Glomerular visceral epithelial cell (primary cell): ENCODE results near the gene LRRK1.
"Not testable (repeated sequence)": the region's sequence is repeated elsewhere in the genome, so short reads cannot be mapped to it uniquely, and the experiment has no call there.

Experiments
- DNase-seq: peaks from one replicate; pipeline ENCODE4 v3.0.0-alpha.2; 2016; ENCODE audit errors: extremely low spot score

Gene LRRK1

DNA sequence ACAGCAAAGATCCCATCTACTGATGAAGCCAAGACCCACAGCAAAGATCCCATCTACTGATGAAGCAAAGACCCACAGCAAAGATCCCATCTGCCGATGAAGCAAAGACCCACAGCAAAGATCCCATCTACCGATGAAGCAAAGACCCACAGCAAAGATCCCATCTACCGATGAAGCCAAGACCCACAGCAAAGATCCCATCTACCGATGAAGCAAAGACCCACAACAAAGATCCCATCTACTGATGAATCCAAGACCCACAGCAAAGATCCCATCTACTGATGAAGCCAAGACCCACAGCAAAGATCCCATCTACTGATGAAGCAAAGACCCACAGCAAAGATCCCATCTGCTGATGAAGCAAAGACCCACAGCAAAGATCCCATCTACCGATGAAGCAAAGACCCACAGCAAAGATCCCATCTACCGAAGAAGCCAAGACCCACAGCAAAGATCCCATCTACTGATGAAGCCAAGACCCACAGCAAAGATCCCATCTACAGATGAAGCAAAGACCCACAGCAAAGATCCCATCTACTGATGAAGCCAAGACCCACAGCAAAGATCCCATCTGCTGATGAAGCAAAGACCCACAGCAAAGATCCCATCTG lies 176.7 kb downstream of the LRRK1 start:
- DNase-seq = not testable (repeated sequence)

DNA sequence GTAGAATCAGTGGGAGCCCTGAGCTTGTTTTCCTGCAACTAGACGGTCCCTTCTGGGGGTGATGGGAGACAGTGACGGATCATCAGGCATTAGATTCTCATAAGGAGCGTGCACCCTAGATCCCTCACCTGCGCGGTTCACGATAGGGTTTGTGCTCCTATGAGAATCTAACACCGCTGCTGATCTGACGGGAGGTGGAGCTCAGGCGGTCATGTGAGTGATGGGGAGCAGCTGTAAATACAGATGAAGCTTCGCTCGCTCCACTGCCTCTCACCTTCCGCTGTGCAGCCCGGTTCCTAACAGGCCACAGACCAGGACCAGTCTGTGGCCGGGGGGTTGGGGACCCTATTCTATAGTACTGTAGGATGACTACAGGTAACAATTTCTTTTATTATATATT lies 178.0 kb downstream of the LRRK1 start:
- no peak for DNase-seq

DNA sequence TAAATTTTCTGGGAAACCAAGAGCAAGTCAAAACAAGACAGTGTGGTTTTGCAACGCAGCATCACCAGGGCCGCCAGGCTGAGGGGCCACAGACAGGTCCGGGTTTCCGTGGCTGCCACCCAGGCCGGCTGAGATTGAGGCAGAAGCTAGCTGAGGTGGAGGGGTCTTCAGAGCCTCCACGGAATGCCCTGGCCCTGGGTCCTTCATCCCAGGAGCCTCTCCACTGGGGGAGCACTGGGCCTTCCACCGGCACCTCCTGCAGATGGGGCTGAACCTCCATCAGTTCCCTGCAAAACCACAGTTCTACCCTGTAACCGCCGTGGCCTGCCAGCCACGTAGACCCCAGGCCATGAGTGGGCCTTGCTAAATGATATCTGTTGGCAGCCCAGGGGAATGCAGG lies 180.0 kb downstream of the LRRK1 start:
- no peak for DNase-seq

DNA sequence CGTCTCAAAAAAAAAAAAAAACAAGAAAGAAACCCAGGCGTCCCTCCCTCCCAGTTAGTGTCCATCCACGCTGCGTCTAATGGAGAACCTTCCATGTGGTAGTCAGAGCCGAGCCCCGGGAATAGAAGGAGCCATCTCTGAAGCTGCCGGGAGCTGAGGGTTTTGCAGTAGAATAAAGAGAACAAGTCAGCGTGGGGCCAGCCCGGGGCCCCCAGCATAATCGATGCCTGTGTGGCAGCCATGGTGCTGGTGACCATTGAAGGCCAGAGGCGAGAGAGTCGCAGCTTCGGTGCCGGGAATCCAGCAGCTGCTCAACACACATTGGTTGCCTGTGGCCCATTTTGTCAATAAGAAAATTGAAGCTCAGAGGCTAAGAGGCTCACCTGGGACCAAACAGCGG lies 181.0 kb downstream of the LRRK1 start:
- DNase-seq = no peak

- no peak for DNase-seq
Measured at GRCh38 chr15:101100593-101101442, 181.7 kb downstream of the LRRK1 start.

GRCh38 chr15:101101676-101102075 lies 182.5 kb downstream of the LRRK1 start:
- no peak for DNase-seq

DNA sequence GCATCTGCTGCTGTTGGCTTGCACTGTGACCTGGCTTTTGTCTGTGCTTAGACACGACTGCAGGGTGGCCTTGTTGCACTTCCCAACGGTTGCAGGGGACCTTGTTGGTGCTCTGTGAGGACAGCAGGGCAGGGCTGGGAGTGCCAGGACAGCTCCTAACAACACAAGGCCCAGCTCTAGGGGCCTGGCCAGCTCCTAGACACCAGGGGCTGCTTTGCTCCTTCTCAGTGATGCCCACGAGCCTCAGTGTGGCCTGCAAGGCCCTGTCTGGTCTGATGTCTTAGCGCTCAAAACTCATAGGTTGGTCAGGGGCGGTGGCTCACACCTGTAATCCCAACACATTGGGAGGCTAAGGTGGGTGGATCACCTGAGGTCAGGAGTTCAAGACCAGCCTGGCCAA lies 183.6 kb downstream of the LRRK1 start:
- no peak for DNase-seq

GRCh38 chr15:101103598-101103997 lies 184.4 kb downstream of the LRRK1 start:
- no peak for DNase-seq

- no peak for DNase-seq
Measured at GRCh38 chr15:101104141-101104540, 185.0 kb downstream of the LRRK1 start.

GRCh38 chr15:101105059-101105891 lies 186.1 kb downstream of the LRRK1 start:
- peak; percentile 61 for DNase-seq

- DNase-seq = no peak
Measured at GRCh38 chr15:101107101-101107500, 187.9 kb downstream of the LRRK1 start.

DNA sequence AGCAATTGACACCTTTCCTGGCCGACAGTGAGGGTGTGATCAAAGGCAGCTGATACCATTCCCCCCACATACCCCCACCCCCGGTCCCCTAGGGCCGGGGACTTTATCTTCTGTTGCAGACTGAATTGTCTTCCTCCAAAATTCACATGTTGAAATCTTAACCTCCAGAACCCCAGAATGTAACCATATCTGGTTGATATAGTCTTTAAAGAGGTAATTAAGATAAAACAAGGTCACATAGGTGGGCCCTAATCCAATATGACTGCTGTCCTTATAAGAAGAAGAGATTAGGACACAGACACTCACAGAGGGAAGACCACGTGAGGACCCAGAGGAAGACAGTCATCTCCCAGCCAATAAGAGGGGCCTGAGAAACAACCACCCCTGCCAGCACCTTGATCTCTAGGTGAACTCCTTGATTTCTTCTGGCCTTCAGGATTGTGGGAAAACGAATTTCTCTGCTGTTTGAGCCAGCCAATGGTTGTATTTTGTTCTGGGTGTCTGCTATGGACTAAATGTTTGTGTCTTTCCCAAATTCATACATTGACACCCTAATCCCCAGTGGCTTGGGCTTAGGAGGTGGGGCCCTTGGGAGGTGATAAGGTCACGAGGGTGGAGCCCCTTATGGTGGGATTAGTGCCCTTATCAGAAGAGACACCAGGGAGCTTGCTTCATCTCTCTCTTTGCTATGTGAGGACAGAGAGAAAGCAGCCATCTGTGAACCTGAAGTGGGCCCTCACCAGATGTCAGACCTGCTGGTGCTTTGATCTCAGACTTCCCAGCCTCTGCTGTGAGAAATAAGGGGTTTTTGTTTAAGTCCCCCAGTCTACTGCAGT lies 188.7 kb downstream of the LRRK1 start:
- no peak for DNase-seq

DNA sequence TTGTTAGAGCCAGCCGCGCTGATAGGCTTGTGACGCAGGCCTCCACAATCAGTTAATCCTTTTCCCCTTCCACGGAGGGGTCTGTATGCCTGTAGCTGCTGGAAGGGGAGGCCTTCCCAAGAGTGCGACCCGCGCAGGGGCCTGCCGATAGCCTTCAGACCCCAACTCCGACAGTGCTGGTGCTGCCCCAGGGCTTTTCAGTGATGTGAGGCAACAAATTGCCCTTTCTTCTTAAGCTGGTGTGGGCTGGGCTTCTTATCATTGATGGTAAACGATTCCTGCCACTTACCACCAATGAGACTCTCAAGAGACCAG lies 189.3 kb downstream of the LRRK1 start:
- no peak for DNase-seq

- no peak for DNase-seq
Measured at GRCh38 chr15:101108791-101109190, 189.6 kb downstream of the LRRK1 start.

DNA sequence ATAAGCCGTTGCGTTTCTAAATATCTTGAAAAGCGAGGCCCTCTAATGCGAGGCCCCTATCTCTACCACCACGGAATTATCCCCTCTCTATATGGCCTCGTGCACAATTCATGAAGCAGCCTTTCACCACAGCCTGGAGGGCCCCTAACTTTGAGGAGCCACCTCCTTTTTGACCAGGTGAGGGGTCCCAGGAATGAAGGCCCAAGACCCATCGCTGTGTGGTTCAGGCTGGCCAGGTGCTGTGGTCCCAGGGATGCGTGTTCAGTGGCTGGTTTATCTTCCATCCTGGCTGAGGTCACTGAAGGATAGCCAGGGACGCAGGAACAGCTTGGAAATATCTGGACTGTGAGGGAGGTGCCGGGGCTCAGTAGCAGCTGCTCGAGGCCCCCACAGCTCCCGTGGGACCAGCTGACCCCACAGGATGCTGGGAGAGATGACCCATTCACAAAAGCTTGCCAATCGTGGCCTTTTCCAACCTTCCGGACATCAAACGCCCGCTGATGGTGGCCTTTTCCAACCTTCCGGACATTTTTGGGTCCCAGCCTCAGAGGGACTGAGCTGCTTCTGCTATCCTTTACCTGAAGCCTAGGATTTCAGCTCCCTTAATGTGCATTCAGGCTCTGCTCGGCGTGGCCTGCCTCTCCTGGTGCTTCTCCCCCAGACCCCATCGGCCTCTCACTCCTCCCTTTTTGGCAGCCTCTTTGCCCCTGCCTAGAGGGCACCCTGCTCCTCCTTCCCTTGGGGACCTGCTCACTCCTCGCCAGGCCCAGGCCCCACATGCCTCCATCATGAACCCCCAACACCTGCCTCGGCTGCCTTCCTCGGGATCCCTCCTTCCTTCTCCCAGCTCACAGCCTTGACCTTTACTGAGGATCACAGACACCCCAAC lies 191.8 kb downstream of the LRRK1 start:
- no peak for DNase-seq

GRCh38 chr15:101111570-101112262 lies 192.6 kb downstream of the LRRK1 start:
- no peak for DNase-seq

DNA sequence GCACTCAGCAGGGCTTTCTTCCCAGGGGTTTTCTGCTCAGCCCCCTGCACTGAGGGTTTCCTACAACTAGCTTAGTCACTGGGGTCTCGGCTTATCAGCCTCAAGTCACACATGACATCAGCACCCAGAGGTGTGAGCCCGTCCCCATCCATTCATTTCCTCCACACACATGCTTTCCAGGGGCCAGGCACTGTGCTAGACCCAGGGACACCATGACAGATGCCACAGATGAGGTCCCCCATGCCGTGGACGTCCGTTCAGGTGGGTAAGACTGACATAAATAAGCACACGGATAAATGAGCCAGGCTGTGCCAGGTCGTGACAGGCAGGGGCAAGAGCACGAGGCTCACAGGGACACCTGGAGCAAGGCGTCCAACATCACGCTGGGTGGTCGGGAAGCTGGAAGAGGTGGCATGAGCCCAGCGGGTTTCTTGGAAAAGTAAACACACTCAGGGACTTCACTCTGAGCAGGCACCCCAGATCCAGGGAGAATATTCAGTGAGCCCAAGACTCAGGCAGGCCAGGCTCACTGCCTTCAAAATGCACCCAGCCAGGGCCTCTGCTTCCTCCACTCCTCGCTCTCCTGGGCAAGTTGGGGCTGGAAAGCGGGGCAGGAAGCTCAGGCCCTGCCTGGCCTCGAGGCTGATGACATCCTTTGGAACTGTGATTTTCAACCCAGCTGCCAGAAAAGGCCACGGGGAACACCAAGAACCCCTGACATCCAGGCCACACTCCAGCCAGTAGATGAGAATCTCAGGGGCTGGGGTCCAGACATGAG lies 193.4 kb downstream of the LRRK1 start:
- DNase-seq = no peak

DNA sequence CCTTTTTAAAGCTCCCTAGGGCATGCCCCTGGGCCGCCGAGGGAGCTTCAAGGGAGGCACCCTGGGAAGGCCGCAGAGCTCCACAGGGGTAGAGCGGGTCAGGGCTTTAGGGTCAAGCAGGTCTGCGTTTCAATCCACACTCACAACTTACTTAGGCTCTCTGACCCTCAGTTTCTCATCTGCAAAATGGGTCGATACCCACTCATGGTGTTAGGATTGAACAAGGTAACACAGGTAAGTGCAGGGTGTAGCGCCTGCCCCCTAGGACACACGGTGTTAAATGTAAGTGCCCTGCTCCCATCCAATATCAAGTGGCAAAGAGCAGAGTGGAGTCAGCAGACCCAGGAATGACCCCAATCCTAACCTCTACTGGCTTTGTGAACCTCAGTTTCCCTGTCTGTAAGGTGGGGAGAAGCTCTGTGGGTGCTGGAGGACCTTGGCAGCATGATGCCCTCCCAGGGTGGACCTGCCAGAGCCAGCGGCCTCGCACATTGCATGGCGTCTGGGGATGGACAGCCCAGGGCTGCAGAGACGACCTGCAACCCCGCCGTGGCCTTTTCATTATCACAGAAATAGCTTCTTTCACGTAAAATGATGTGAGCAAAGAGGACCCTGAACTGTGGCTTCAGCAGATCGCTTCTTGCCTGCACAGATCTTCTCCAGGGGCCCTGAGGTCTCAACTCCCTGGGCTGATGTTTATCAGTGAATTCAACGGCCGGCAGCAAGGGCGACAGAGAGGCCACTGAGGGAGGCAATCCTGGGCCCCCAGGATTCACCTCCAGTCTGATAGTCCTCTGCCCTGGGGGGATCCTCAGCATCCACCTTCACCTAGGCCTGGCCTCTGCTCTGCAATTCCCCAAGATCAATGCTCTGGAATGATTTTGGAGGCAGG lies 194.2 kb downstream of the LRRK1 start:
- DNase-seq = no peak
